ENCODE results near the gene KLHL6. TPM values are rescaled to one million over a fixed set of nuclear protein-coding genes. Genes with fewer than 3 reads are reported as not detected.

The KLHL6 gene
- total RNA-seq, 1 donor from 2014 or later: 1.1 TPM

GRCh38 chr3:183506674-183507320 lies 48.7 kb downstream of the KLHL6 start:
- DNase-seq: no peak

- DNase-seq: no peak
Observed at GRCh38 chr3:183504597-183504996, 50.9 kb downstream of the KLHL6 start.

DNA sequence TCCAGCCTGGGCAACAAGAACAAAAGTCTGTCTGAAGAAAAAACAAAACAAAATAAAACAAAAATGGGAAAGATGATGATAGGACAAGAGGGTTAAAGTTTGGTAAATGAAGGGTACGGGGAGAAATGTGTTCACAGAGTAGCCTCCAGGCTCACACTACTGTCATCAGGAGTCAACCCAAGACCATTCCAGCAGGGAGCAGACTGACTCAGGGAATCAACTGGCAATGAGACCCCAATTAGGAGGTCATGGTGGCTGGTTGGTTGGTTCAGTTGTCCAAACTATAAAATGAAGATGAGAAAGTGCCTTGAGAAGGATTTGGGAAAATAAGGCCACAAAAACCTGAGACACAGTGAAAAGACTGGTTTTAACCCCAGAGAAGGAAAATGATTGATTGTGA lies 51.8 kb downstream of the KLHL6 start:
- no peak for DNase-seq

DNA sequence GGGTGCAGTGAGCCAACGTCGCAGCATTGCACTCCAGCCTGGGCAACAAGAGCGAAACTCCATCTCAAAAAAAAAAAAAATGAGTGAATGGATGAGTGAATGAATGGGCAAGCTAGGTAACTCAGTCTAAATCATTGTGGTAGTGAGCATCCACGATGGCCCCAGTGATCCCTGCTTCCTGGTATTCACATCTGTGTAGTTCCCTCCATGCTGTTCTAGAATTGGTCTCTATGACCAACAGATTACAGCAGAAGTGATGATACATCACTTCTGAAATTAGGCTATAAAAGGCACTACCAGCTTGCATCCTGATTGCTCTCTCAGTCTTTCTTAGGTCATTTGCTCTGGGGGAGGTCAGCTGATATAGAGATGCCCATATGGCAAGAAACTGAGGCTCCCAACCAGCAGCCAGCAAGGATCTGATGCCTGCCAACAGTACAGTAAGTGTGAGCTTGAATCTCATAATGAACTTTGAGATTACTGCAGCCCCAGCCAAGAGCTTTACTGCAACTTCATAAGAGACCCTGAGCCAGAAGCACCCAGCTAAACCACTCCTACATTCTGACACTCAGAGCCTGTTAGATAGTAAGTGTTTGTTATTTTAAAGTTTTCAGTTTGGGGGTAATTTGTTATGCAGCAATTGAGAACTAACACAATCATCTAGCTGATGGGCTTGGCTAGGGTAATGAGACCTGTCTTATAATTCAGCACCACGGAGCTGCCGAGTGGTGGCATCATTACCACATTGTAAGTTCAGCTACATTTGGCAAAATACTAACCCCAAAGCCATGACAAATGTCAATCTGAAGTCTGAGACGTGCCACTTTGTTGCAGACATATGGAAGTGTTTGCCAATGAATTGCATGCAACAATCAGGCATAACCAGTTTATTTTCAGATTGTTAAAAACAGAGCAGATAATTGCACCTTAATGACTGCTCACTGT lies 53.0 kb downstream of the KLHL6 start:
- peak; percentile 8 for DNase-seq

DNA sequence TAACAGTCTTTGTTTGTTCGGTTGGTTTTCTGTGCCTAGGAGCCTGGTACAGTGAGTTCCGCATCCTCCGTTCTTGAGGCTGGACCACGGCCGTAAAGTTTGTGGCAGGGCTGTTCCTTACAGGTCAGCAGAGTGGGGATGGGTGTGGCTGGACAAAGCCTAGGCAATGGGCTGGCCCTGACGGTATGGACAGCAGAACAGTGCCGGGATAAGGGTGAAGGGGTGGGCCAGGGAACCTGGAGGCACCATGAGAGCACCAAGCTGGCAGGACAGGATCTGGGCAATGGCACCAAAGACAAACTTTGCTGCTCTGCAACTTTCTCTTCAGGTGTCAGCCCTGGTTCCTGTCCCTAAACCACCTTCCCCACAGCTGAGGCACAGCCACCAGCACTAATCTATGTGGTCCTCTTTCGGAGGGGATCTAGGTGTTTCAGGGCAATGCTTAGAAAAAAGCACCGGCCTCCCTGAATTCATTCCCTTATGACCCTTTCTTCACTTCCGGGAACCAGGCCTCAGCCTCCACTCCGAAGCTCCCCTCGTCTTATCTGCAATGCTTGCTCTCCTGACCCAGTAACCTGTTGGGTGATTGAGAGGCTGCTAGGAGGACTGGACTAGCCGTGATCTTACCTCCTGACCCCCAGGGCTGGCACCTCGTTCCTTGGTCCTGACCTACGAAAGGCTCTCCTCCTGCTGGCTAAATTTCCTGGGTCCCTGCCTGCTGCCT lies 54.4 kb downstream of the KLHL6 start:
- DNase-seq: no peak

DNA sequence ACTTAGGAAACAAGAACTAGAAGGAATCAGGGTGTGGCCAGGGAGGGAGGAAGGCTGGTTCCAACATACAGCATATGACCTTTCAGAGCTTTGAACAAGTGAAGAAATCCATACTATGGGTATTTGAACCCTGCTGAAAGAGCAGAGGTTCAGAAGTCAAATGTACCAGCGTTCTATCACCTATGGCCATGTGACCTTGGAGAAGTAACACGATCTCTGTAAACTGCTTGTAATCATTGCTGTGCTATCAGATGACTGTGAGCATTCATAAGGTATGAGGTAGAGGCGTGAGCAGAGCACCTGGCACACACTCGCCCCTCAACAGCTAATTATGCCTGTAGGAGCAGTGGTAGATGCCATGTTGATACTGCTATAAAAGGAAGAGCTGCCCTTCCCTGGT lies 55.2 kb downstream of the KLHL6 start:
- no peak for DNase-seq

- DNase-seq: no peak
Observed at GRCh38 chr3:183498634-183499033, 56.9 kb downstream of the KLHL6 start.

DNA sequence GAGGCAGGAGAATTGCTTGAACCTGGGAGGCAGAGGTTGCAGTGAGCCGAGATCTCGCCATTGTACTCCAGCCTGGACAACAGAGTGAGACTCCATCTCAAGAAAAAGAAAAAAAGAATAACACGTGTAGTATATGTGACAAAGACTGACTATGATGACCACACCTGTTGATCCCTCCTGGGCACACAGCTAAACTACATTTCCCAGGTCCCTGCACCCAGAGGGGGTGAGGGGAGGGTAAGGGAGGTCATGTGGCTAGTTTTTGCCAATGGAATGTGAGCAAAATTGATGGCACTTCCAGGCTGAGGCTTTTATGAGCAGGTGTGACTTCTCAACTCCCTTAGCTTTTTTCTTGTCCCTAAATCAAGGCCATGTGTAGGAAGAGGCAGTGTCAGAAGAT lies 58.2 kb downstream of the KLHL6 start:
- no peak for DNase-seq

DNA sequence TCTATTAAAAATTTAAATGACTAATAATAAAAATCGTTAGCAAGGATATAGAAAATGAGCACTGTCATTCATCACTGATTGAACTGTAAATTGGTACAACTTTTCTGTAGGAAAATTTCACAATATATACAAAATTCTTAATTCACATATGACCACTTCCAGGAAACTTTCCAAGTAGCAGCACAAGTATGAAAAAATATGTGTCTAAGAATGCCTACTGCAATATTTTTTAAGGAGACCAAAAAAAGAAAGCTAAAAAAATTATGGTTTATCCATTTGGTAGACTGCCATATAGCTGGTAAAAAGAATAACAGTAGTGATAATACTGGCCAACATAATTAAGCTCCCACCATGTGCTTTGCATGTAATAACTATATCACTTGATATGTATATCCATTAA lies 59.2 kb downstream of the KLHL6 start:
- DNase-seq: no peak

GRCh38 chr3:183494341-183494740 lies 61.2 kb downstream of the KLHL6 start:
- DNase-seq: no peak

DNA sequence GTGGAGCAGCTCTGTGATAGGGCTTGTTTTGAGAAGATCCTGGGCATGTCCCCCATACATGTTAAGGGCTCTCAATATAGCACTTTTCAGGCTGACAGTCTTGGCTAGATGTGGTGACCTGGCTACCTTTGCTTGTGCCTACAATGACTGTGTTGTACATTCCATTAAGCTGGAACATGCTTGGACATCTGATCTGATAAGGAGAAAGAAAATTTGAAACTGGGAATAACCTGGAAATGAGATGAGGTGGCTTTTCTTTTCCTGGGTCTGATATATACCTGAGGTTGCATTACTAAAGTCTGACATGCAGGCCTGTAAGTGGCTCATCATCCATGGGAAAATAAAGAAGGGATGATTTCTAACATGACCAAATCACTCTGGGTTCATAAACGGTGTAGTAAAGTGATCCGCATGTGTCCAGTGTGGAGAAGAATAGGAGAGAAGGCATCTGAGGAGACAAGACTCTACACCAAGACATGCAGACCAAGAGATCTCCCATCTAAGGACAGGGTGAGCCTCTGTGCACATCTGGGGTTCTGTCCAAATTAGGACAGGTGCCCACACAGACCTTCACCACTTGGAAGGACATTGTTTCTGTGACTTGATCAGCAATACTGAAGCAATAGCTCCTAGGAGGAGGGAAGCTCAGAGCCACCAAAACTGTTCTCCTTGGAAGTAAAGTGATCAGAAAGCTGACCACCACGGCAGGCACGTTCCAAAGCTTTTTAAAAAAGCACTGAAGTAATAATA lies 62.0 kb downstream of the KLHL6 start:
- no peak for DNase-seq

GRCh38 chr3:183492849-183493179 lies 62.7 kb downstream of the KLHL6 start:
- no peak for DNase-seq

DNA sequence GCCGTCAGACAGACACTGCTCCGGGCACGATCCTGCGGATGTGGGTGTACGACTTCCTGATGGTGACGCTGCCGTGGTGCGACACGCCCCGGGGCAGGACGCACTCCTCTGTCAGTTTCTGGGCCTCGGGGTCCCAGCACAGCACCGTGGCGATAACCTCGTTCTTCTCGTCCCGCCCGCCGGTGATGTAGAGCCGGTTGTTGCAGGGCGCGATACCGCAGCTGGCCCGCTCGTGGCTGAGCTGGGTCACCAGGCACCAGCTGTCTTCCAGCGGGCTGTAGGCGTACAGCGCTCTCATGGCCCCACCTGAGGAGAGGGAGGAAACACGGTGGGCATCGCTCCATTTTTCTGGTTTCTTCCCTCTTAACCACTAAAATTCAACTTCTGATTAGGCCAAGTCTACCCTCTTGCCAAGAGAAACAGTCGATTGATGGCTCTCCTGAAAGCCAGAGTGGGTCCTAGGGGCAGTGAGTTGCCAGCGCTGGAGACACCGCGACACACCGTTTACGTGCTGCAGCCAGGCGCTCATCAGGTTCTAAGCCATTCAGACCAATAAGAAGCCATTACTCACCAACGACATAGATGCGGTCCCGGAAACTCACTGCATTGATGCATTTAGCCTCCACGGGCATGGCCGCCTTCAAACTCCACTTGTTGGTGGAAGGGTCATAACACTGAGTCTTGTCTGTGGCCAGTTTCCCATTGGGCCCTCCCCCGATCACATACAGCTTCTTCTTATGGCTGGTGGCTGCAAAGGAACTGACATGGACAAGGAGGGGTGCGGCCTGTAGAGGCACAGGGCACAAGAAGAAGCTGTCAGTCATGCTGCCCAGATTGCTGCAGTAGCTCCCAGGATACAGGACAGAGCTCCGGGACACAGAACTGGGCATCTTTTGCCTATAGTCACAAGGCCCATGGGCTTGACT lies 63.3 kb downstream of the KLHL6 start:
- DNase-seq: no peak

DNA sequence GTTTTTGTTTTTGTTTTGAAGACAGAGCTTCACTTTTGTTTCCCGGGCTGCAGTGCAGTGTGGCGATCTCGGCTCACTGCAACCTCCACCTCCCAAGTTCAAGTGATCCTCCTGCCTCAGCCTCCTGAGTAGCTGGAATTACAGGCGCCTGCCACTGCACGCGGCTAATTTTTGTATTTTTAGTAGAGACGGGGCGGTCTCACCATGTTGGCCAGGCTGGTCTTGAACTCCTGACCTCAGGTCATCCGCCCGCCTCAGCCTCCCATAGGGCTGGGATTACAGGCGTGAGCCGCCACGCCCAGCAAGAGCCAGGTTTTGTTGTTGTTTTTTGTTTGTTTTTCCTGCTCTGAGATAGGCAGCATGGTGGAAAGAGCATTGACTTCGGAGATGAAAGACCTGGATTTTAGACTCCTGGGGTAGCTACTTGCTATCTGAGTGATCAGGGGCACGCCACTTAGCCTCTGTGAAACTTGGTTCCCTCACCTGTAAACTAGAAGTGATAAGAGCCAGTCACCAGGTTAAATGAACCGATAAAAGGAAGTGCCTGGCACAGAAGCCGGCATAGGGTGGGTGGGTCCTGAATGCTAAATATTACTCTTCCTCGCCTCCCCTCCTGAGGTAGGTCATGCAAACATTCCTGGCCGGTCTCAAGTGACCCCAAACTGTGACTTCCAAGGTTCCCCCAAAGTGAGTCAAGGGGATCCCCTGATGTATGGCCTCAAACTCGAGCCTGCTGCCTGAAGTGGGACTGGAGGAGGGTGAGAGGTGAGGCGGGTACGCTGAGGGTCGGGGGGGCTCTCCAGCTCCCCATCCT lies 64.2 kb downstream of the KLHL6 start:
- DNase-seq: no peak

- DNase-seq: no peak
Observed at GRCh38 chr3:183490653-183491052, 64.9 kb downstream of the KLHL6 start.

- DNase-seq: no peak
Observed at GRCh38 chr3:183490211-183490601, 65.3 kb downstream of the KLHL6 start.

DNA sequence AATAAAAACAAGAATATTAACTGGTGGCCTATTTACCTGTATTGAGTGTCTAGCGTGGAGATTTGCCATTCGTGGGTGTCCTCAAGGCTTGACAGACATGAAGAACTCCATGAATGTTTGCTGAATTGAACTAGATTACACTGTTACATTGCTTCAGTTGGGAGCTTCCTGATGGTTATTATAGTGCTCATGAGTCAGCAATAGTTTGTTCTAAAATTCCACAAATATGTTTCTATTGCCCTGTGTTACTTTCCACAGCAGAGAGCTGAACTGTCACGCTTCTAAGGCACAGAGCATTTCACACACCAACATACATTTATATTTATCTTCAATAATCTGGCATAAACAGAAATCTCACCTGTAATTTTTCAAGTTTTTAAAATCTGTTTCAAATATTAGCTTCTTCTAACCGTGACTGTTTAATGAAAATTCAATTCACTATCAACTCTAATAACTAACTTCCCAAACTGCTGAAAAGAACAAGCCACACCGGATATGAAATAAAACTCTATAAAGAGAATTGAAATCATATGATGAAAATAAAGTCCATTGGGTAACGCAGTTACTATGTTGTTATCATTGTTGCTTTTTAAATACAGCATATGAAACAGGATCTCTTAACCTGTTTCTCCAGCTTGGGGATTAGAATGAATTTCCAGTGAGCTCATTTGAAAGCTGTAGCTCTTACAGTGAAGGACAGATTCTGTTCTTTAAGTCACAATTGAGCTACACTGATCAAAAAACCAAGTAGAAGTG lies 65.9 kb downstream of the KLHL6 start:
- no peak for DNase-seq

DNA sequence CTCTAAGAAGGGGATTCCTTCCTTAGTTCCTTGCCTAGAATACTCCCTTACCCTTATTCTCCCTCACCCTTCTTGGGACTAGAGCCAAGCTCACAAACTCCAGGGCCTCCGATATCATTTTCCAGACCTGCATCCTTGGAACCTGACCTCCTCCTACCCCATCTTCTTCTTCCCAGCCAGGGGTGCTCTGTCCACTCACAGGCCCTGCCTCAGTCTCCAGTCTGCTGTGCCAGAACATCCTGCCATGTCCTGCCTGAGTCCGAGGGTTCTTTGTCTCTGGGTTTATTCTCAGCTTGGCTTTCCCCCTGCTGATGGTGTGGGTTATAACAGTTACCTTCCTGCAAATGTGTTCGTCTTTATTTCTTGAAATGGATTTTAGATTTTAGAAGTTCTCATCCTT lies 67.2 kb downstream of the KLHL6 start:
- no peak for DNase-seq

GRCh38 chr3:183487896-183488295 lies 67.6 kb downstream of the KLHL6 start:
- DNase-seq: no peak

GRCh38 chr3:183487016-183487415 lies 68.5 kb downstream of the KLHL6 start:
- no peak for DNase-seq

All from occipital lobe (tissue), 2 donors.